D721Med (cell line): ENCODE data around the gene SLX9.

Experiments used
- DNase-seq: peaks from one replicate; pipeline ENCODE4 v3.0.0; 2011; ENCODE audit warnings: low spot score; ENCODE audit not compliant: insufficient read length
- FAIRE-seq: peaks from 2 replicates; lab custom pipeline; 2011; peaks lifted over from hg19 to GRCh38; lab: Jason Lieb, UNC
- CTCF ChIP-seq: IDR thresholded peaks from 2 replicates; pipeline ENCODE4 v1.5.1; 2012; ENCODE audit warnings: mild to moderate bottlenecking, control low read depth; ENCODE audit not compliant: insufficient read depth; ENCODE audit errors: missing control alignments

The SLX9 gene

GRCh38 chr21:45013260-45013841 lies 73.5 kb downstream of the SLX9 start:
- DNase-seq, result no peak
- no peak for FAIRE-seq
- no peak for TF ChIP-seq CTCF

GRCh38 chr21:45014747-45015468 lies 75.1 kb downstream of the SLX9 start:
- no peak for TF ChIP-seq CTCF
- FAIRE-seq (no peak), DNase-seq (no peak)

DNA sequence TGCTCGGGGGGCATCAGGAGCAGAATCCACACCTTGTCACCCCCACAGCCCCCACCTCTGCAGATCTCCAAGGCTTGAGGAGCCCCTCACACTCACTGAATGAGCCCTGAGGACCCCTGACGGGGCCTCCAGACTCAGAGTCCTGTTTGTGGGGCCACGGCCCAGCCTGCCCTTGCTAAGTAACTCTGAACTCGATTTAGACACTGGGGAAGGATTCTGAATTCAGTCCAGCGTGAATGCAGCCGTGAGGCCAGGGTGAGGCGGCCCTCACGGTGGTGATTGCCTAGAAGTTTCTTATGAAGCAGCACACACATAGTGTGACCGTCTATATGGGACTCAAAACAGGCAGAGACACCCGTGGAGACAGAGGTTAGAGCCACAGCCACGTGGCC lies 75.6 kb downstream of the SLX9 start:
- DNase-seq (no peak), FAIRE-seq (no peak)
- no peak for TF ChIP-seq CTCF

DNA sequence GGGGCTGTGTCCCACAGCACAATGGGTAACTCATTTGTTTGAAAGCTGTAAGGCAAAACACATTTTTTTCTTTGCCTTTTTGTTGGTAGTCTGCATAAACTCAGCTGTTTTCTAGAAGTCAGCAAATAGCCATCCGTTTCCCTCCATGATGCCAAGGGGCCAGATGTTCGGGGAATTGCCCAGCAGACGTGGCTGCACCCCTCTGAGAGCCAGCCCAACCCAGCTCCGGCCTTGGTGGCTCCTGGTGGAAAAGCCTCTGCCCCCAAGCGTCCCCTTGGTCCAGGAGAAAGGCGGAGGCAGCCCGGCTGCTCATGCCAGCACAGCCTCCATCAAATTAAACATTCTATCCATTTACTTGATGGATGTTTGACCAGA lies 76.2 kb downstream of the SLX9 start:
- DNase-seq, result no peak
- FAIRE-seq, result no peak
- TF ChIP-seq CTCF, result no peak

GRCh38 chr21:45016406-45017038 lies 76.7 kb downstream of the SLX9 start:
- DNase-seq (no peak), FAIRE-seq (no peak)
- no peak for TF ChIP-seq CTCF

DNA sequence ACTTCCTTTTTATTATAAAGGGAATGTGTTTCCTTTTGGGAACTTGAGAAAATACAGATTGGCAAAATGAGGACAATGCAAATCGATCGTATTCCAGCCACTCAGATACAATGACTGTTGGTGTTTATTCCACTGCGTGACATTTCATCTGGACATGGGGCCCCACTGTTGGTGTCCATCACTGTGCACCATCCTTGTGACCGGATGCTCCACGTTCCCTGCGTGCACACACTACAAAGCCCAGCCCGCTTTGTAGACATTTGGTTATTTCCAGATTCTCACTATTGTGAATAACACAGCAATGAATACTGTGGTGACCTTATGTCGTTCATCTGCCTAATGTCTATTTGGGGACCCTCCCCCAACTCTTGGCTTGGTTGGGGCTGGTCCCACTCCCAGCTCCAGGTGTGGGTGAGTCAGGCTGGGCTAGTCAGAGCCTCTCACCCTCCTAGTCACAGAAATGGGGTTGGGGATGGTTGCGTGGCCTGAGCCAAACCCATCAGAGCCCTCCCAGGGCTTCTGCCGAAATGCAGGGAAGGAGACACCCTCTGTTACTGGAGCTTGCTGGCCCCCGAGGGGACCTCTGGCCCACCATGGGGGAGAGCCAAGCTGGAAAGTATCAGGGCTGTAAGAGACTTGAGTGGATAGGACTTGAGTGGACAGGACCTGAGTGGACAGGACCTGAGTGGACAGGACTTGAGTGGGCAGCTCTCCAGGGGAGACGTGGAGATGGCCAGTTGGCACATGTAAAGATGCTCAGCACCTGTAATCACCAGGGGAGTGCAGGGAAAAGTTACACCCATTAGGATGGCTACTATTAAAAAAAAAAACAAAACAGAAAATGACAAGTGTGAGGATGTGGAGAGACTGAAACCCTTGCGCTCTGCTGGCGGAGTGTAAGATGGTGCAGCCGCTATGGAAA lies 77.5 kb downstream of the SLX9 start:
- no peak for TF ChIP-seq CTCF
- FAIRE-seq, result no peak
- DNase-seq, result no peak
